HUDEP-2 (cell line): ENCODE measurements around the gene GIPC1.
"Not testable (repeated sequence)": the region's sequence is repeated elsewhere in the genome, so short reads cannot be mapped to it uniquely, and the experiment has no call there.

Experiments
- DNase-seq, 76 experiments: peaks; one replicate each; lab custom pipeline; 2025; ENCODE audit not compliant: unreplicated experiment in 76 of 76; lab: John Stamatoyannopoulos, UW

GIPC1 gene

DNA sequence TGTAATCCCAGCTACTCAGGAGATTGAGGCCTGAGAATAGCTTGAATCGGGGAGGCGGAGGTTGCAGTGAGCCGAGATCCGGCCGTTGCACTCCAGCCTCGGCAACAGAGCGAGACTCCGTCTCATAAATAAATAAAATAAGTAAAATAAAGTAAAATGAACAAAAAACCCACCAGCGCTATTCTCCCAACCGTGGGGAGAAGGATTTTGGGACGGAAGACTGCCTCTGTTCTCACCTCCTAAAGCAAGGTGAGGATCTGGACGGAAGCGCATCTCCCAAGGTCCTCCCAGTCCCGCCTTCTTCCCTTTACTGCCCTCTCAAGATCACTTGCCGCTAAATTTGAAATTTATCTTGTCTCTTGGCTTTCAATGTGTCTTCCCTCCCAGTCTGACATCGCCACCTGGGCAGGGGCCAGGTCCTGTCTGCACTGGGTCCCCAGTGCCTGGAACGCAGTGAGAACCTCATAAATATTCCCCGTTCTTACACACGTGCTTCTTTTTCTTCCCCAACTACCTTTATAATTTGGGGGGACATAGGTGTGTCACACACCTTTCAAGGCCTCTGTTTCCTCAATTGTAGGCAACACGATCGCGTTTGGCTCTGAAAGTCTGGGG lies 23.4 kb upstream of the GIPC1 start:
- DNase-seq: no peak

- DNase-seq: peak in 68 of 76 experiments; percentile 20 to 88 (median 74)
Observed at GRCh38 chr19:14517840-14518505, 22.0 kb upstream of the GIPC1 start, which contains the start of gene DNAJB1. Gene DNAJB1 (minus strand): TSS chr19:14518397. CDS start chr19:14518349, 48 bp downstream.

DNA sequence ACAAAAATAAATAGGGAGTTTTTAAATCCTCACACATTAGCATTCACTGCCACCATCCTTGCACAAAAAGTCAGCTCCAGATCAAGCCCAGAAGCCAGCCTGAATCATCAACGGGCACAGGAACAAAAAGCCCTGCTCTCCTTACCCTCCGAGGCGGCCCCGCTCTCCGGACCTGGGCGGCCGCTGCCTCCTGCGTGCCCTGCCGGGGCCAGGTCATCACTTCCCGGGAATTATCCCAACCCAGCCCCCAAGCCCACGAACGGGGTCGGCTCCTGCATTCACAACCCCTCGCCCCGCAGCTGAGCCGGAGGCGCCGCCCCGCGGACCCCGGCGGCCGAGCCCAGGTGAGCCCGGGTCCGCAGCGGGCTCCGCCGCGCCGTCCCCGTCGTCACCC lies 21.5 kb upstream of the GIPC1 start:
- no peak for DNase-seq

DNA sequence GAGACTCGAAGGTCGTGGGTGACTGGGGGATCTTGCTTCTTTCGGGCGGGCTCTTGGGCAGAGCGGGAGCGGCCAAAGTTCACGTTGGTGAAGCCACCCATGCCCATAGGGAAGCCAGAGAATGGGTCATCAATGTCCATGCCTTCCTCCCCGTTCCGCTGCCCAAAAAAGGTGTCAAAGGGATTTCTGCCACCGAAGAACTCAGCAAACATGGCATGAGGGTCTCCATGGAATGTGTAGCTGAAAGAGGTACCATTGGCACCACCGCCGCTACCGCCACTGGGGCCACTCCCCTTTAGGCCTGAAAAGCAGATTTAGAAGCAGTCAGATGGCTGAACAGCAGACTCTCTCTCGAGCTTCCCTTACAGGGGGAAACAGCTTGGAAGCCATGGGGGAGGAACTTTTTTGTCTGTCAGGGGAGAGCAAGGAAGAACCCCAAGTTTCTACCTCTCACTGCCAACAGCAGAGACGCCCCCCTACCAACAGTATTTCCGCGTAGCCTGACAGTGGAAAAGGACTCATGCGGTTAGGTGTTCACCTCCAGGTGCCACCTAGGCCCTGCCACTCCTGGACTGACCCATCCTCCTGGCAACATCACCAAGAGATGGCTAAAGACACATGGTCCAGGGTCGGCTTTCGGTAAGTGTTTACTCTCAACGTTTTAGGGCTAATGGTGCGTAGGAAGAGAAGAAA lies 21.0 kb upstream of the GIPC1 start:
- peak in 4 of 76 experiments; percentile 11 to 36 (median 20) for DNase-seq

- peak in 1 of 76 experiments; percentile 24 for DNase-seq
Observed at GRCh38 chr19:14516048-14516534, 20.2 kb upstream of the GIPC1 start.

- DNase-seq: no peak
Observed at GRCh38 chr19:14515501-14516047, 19.6 kb upstream of the GIPC1 start.

DNA sequence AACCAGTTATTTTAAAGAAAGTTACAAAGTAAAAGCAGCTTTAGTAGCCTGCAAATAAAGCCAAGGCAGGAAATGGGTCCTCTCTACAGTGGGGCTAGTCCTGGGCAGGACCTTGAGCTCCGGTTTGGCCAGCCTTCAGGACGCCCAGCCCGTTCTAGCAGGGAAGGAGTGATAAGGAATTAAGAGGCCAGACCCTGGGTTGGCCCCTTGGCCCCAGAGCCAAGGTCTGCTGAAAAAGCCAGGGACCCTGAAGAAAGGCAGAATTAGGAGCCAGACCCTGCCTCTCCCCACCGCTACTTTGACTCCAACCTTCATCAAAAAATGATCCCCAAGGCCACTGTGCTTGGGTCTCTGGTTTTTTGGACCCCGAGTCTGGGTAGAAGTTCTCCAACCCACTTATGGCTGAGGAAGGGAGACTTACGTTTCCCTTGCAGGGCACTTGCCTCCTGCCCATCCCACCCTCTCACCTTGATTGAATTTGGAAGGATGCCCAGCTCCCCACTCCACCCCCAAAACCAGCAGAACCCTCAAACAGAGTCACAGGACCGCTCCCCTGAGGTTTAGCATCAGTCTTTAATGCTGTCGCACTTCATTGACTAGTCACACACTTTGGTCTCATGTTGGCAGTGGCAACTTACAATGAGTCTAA lies 18.4 kb upstream of the GIPC1 start:
- DNase-seq: peak in 13 of 76 experiments; percentile 15 to 57 (median 29)

- DNase-seq: no peak
Observed at GRCh38 chr19:14512406-14512961, 16.6 kb upstream of the GIPC1 start.

DNA sequence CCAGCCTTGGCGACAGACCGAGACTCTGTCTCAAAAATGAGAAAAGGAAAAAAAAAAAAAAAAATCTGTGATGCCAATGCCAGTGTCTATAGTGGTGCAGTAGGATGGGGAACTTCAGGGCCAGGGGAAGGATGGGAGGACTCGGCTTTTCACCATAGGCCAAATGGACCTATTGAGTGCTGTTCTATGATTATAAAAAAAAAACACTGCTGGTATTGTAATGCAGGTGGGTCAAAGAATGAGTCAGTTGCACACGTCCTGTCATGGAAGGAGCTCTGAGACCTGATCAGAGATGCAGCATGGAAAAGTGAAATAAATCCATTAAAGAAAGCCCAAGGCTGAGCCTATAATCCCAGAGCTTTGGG lies 15.3 kb upstream of the GIPC1 start:
- no peak for DNase-seq

DNA sequence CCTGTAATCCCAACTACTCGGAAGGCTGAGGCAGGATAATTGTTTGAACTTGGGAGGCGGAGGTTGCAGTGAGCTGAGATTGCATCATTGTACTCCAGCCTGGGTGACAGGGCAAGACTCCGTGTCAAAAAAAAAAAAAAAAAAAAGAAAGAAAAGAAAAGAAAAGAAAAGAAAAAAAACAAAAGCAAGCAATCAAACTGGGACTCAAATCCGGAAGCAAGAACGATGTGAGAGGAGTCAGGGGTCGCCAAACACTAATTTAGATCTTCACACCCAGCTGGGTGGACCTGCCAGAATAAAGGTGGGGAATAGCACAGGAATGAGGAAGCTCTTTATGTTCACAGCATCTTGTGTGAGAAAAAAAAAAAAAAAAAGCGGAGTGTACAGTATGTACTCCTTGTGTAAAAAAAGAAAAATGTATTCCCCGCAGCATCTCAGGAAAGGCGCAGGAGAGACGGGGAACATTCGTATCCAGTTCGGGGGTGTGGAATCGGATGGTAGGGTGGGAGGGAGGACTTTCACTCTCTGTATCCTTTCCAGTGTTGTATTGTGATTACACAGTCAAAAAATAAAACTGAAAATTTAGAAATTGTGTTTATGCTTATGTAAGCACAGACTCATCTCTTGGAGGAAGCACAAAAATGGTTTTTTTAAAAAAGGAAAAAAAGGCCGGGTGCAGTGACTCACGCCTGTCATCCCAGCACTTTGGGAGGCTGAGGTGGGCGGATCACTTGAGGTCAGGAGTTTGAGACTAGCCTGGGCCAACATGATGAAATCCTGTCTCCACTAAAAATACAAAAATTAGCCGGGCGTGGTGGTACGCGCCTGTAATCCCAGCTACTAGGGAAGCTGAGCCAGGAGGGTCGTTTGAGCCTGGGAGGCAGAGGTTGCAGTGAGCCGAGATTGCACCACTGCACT lies 14.6 kb upstream of the GIPC1 start:
- DNase-seq: no peak

- no peak for DNase-seq
Observed at GRCh38 chr19:14507704-14508542, 12.0 kb upstream of the GIPC1 start.

- DNase-seq: peak in 59 of 76 experiments; percentile 16 to 77 (median 55)
Observed at GRCh38 chr19:14505488-14506239, 9.7 kb upstream of the GIPC1 start.

GRCh38 chr19:14504575-14504974 lies 8.6 kb upstream of the GIPC1 start:
- DNase-seq: not testable (repeated sequence)

GRCh38 chr19:14503285-14503684 lies 7.4 kb upstream of the GIPC1 start:
- no peak for DNase-seq

- no peak for DNase-seq
Observed at GRCh38 chr19:14502334-14503092, 6.6 kb upstream of the GIPC1 start.

- DNase-seq: no peak
Observed at GRCh38 chr19:14497228-14497921, 1.4 kb upstream of the GIPC1 start.

- no peak for DNase-seq
Observed at GRCh38 chr19:14496834-14497227, 904 bp upstream of the GIPC1 start.
